GM21381 (cell line): ENCODE measurements around the gene ANKS3.
"Not testable (repeated sequence)": the region's sequence is repeated elsewhere in the genome, so short reads cannot be mapped to it uniquely, and the experiment has no call there.

Experiments used
- ATAC-seq: cut with Tn5 transposase; IDR thresholded peaks from one replicate; pipeline ENCODE4 v1.9.1; 2021; ENCODE audit warnings: mild to moderate bottlenecking, moderate library complexity; ENCODE audit not compliant: unreplicated experiment

Gene ANKS3

GRCh38 chr16:4654011-4654963 is 79.8 kb downstream of the ANKS3 start:
- ATAC-seq = no peak

GRCh38 chr16:4652561-4652960 is 81.5 kb downstream of the ANKS3 start:
- ATAC-seq = no peak

DNA sequence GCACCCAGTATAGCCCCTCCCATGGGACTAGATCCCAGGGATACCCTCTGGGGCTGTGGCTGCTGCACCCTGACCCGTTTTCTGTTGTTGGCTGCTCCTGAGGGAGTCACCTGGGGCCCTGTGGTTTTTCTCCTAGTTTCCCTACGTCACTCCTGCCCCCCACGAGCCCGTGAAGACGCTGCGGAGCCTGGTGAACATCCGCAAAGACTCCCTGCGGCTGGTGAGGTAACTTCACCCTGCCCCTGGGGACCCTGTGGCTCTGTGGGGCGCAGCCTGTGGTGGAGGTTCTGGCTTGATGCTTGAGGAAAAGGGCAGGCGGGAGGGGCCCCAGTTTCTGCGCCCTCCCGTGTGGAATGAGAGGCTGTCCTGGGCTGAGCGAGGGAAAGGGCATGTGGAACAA is 82.2 kb downstream of the ANKS3 start:
- no peak for ATAC-seq

DNA sequence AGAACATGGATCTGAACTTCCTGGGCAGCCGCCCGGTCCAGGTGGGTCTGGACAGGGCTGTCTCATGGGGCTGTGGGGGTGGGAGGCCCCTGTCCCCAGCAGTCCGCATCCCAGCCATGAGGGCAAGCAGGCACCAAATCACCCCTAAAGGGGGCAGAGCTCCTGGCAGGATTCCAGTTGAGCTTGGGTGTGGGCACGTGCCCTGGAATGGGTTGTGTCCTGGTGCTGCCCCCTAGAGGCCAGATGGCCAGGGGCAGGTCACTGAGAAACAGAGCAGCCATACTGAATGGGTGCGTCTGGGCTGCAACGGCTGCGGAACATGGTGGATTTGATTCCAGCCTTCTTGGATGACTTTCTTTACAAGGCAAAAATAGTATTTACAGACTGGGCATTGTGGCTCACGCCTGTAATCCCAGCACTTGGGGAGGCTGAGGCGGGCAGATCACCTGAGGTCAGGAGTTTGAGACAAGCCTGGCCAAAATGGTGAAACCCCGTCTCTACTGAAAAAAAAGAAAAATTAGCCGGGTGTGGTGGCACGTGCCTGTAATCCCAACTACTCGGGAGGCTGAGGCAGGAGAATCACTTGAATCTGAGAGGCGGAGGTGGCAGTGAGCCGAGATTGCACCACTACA is 83.5 kb downstream of the ANKS3 start:
- not testable (repeated sequence) for ATAC-seq

- ATAC-seq = no peak
Measured at GRCh38 chr16:4649744-4650442, 84.2 kb downstream of the ANKS3 start.

DNA sequence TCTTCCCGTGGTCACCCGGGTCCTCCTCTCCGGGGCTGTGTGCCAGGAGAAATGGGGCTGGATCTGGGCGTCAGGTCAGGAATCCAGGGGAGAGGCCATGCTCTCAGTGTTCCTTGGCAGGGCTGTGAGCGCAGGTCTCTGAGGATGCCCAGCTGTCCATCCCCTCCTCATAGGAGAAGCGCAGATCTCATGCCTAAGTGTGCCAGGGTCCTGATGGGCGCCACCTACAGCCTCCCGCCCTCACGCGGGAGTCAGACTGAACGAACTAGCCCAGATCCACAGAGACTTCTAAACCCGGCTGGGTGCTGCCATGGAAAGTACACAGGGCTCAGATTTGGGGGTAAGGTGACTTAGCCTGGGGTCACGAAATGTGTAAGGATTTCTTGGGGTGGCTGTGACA is 85.2 kb downstream of the ANKS3 start:
- ATAC-seq = no peak

GRCh38 chr16:4647644-4647980 is 86.5 kb downstream of the ANKS3 start:
- ATAC-seq = no peak

DNA sequence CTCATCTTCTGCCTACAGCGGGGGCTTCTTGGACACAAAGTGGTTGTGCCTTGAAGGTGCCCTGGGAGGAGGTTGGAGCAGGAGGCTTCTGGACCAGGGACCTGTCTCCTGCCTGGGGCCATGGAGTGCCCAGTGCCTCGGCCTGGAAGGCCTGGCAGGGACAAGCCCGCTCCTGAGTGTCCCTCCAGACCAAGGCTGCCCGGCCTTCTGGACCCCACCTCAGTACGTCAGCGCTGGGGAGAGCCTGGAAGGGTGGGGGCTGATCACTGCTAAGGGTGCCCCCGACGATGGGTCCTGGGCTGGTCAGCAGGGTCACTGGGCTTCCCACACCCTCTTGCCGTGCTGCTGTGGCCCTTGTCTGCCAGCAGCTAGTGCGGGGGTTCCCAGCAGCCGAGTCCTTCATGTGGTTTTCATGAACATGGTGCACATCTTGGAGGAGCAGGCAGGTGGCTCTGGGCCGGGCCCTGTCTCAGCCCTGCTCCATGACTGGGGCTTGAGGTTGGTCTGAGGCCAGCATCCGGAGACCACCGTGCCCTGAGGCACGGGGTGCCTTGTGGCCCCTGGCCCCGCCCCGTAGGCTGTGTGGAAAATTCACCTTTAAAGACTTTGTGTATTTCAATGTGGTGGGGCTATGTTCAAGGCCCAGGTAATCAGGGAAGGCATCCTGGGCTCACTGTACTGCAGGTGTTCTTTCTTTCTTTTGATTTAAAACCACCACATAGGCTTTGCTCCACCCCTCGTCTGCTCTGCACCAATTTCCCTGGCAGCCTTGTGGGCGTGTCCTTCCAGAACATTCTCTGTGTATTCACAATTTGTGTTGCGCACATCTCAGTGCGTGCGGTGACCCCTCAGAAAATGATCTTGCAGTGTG is 87.1 kb downstream of the ANKS3 start:
- no peak for ATAC-seq
